ENCODE data around the gene KRTAP4-8. TPM values are rescaled to one million over a fixed set of nuclear protein-coding genes. Genes with fewer than 3 reads are reported as not detected.

KRTAP4-8 gene
- total RNA-seq, 3 donors from 2014 or later: not detected

DNA sequence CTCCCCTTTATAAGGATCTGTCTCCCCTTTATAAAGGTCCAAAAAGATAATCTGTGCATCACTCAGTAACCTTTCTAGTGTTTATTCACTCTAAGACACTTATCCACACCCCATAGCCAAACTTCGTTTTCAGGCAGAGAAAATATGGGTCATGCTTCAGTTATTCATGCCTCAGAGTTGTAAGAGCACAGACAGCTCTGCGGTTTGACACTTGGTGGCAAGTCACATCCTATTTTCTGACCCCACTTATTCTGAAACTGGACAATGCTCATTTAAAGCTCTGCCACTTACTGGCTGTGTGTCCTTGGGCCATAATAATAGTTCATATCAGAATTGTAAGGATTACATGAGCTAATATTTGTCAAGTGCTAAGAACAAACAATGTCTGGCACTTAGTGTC is 48.8 kb downstream of the KRTAP4-8 start:
- Histone ChIP-seq H3K4me1 (no peaks in the 10 kb centered on the region), H3K27ac (no peak overlapping the region), H3K4me3 (no peak overlapping the region), H3K9me3 (no peaks in the 10 kb centered on the region), H3K36me3 (no peaks in the 10 kb centered on the region), H3K27me3 (peaks cover 0 to 4% of the 10 kb centered on the region in 2 donors)
- TF ChIP-seq POLR2A (IDR thresholded peaks at IDR 0.05): no peak
- TF ChIP-seq POLR2AphosphoS5 (IDR thresholded peaks at IDR 0.05): no peak
- TF ChIP-seq, protein P1, sequence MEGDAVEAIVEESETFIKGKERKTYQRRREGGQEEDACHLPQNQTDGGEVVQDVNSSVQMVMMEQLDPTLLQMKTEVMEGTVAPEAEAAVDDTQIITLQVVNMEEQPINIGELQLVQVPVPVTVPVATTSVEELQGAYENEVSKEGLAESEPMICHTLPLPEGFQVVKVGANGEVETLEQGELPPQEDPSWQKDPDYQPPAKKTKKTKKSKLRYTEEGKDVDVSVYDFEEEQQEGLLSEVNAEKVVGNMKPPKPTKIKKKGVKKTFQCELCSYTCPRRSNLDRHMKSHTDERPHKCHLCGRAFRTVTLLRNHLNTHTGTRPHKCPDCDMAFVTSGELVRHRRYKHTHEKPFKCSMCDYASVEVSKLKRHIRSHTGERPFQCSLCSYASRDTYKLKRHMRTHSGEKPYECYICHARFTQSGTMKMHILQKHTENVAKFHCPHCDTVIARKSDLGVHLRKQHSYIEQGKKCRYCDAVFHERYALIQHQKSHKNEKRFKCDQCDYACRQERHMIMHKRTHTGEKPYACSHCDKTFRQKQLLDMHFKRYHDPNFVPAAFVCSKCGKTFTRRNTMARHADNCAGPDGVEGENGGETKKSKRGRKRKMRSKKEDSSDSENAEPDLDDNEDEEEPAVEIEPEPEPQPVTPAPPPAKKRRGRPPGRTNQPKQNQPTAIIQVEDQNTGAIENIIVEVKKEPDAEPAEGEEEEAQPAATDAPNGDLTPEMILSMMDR (IDR thresholded peaks at IDR 0.05): no peak
- intact Hi-C loops (cut with DNase I; ENCODE audit: low total_unique reads): no loop called here
- no peak for DNase-seq (ENCODE audit: low spot score in 2 of 2)

- Histone ChIP-seq H3K9me3 (no peaks in the 10 kb centered on the region), H3K27ac (no peak overlapping the region), H3K36me3 (no peaks in the 10 kb centered on the region), H3K4me1 (no peaks in the 10 kb centered on the region), H3K27me3 (peaks cover 0 to 4% of the 10 kb centered on the region in 2 donors), H3K4me3 (no peak overlapping the region)
- TF ChIP-seq, protein P1 (IDR thresholded peaks at IDR 0.05): no peak
- TF ChIP-seq POLR2A (IDR thresholded peaks at IDR 0.05) (no peak), POLR2AphosphoS5 (IDR thresholded peaks at IDR 0.05) (no peak)
- no peak for DNase-seq (ENCODE audit: low spot score in 2 of 2)
- intact Hi-C loops (cut with DNase I; ENCODE audit: low total_unique reads): no loop called here
These were observed 49.5 kb downstream of the KRTAP4-8 start for GRCh38 chr17:41048441-41048840.

Other genes starting within 250 kb of the KRTAP4-8 start
- gene KRT12, start 230.9 kb downstream of the KRTAP4-8 start, total RNA-seq: not detected
- 1 to 10 TPM in 1 of 3 donors, not detected in 2; 6.6 TPM for gene KRT20, start 212.9 kb downstream of the KRTAP4-8 start, total RNA-seq
- gene KRT23, start 160.5 kb downstream of the KRTAP4-8 start, total RNA-seq: 10 to 100 TPM in 2 of 3 donors, not detected in 1; 37.7 to 57.5 TPM
- gene KRT39, start 131.2 kb downstream of the KRTAP4-8 start, total RNA-seq: not detected
- under 1 TPM in 1 of 3 donors, not detected in 2; 0.29 TPM for gene KRT40, start 113.8 kb downstream of the KRTAP4-8 start, total RNA-seq
- not detected for gene KRTAP3-3, start 104.0 kb downstream of the KRTAP4-8 start, total RNA-seq
- gene KRTAP3-2, start 98.2 kb downstream of the KRTAP4-8 start, total RNA-seq: not detected
- not detected for gene KRTAP3-1, start 89.0 kb downstream of the KRTAP4-8 start, total RNA-seq
- not detected for gene KRTAP1-5, start 70.9 kb downstream of the KRTAP4-8 start, total RNA-seq
- gene KRTAP1-4, start 67.9 kb downstream of the KRTAP4-8 start, total RNA-seq: not detected
- not detected for gene KRTAP1-3, start 63.3 kb downstream of the KRTAP4-8 start, total RNA-seq
- not detected for gene KRTAP1-1, start 56.7 kb downstream of the KRTAP4-8 start, total RNA-seq
- not detected for gene KRTAP2-1, start 50.8 kb downstream of the KRTAP4-8 start, total RNA-seq
- not detected for gene KRTAP2-2, start 42.9 kb downstream of the KRTAP4-8 start, total RNA-seq
- gene KRTAP2-3, start 38.0 kb downstream of the KRTAP4-8 start, total RNA-seq: not detected
- not detected for gene KRTAP2-4, start 32.3 kb downstream of the KRTAP4-8 start, total RNA-seq
- not detected for gene KRTAP4-7, start 14.0 kb downstream of the KRTAP4-8 start, total RNA-seq
- not detected for gene KRTAP4-16, start 4.1 kb upstream of the KRTAP4-8 start, total RNA-seq
- not detected for gene KRTAP4-9, start 7.2 kb upstream of the KRTAP4-8 start, total RNA-seq
- gene KRTAP4-11, start 20.2 kb upstream of the KRTAP4-8 start, total RNA-seq: not detected
- gene KRTAP4-12, start 26.0 kb upstream of the KRTAP4-8 start, total RNA-seq: not detected
- not detected for gene KRTAP4-6, start 42.4 kb upstream of the KRTAP4-8 start, total RNA-seq
- not detected for gene KRTAP4-5, start 51.7 kb upstream of the KRTAP4-8 start, total RNA-seq
- gene KRTAP4-4, start 62.6 kb upstream of the KRTAP4-8 start, total RNA-seq: not detected
- not detected for gene KRTAP4-3, start 70.1 kb upstream of the KRTAP4-8 start, total RNA-seq
- not detected for gene KRTAP4-2, start 80.1 kb upstream of the KRTAP4-8 start, total RNA-seq
- gene KRTAP4-1, start 86.8 kb upstream of the KRTAP4-8 start, total RNA-seq: not detected
- not detected for gene KRTAP9-1, start 91.7 kb upstream of the KRTAP4-8 start, total RNA-seq
- not detected for gene KRTAP9-2, start 128.5 kb upstream of the KRTAP4-8 start, total RNA-seq
- gene KRTAP9-3, start 134.3 kb upstream of the KRTAP4-8 start, total RNA-seq: not detected
- not detected for gene KRTAP9-8, start 139.9 kb upstream of the KRTAP4-8 start, total RNA-seq
- not detected for gene KRTAP9-4, start 151.5 kb upstream of the KRTAP4-8 start, total RNA-seq
- not detected for gene KRTAP9-9, start 157.2 kb upstream of the KRTAP4-8 start, total RNA-seq
- not detected for gene KRTAP9-6, start 167.2 kb upstream of the KRTAP4-8 start, total RNA-seq
- not detected for gene KRTAP9-7, start 177.6 kb upstream of the KRTAP4-8 start, total RNA-seq
- not detected for gene KRTAP29-1, start 204.7 kb upstream of the KRTAP4-8 start, total RNA-seq
- not detected for gene KRTAP16-1, start 211.2 kb upstream of the KRTAP4-8 start, total RNA-seq
- not detected for gene KRTAP17-1, start 217.6 kb upstream of the KRTAP4-8 start, total RNA-seq